Measurements from ENCODE around the gene ROR2.

The ROR2 gene

DNA sequence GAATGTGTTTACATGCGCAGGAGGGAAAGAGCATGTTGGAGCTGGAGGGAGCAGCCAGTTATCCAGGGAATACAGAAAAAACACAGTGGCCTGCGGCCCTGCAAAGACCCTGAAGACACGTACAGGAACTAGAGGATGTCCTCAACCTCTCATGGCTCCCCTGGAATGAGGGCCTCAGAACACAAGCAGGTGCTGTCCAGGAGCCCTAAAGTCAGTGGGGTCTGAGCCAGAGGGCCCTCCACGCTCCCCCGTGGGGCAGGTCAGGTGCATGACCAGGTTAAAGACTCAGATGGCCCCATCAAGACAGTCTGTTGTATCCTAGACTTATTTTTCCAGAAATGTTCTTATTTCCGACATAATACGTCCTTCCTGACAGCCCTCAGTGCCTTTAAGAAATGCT is 106.9 kb downstream of the ROR2 start:
- TF ChIP-seq POLR2AphosphoS5 (IDR thresholded peaks at IDR 0.05; ENCODE audit: low read depth, low read length) (no peak), TAF1 (IDR thresholded peaks at IDR 0.05; ENCODE audit: borderline replicate concordance, low read depth, low read length) (no peak), POLR2A (IDR thresholded peaks at IDR 0.05; ENCODE audit: low read depth, low read length) (no peak)
- FAIRE-seq: no peak
- no peak for DNase-seq (ENCODE audit: insufficient read length)

DNA sequence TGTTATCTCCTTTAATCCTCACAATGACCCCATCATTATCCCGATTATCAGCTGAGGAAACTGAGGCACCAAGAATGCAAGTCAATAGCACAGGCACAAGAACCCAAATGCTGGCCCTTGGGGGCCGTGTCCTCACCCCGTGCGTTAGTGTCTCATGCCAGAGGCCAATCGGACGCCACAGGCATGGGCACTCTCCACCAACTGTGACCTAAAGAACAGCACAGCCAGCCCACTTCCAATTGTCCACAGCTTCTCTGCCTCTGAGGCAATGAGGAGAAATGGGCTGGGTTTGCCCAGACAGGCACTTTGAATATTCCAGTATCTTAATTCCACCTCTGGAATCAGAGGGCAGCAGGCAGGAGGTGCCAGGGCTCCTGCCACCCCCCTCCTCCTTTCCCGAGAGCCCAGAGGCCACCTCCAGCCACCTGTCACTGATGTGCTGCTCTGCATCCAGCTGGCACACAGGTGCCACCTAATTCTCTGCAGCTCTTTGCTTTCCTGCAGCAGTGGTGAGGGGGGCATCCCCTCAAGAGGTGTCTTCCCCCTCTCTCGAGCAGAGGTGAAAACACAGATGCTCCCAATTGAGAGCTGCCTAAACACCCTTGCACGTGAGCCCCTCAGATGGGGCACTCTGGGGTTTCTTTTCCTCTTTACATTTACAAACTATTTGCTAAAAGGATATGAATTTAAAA is 107.5 kb downstream of the ROR2 start:
- no peak for FAIRE-seq
- no peak for DNase-seq (ENCODE audit: insufficient read length)
- no peak for TF ChIP-seq POLR2AphosphoS5 (IDR thresholded peaks at IDR 0.05; ENCODE audit: low read depth, low read length)
- TF ChIP-seq TAF1 (IDR thresholded peaks at IDR 0.05; ENCODE audit: borderline replicate concordance, low read depth, low read length): no peak
- no peak for TF ChIP-seq POLR2A (IDR thresholded peaks at IDR 0.05; ENCODE audit: low read depth, low read length)

DNA sequence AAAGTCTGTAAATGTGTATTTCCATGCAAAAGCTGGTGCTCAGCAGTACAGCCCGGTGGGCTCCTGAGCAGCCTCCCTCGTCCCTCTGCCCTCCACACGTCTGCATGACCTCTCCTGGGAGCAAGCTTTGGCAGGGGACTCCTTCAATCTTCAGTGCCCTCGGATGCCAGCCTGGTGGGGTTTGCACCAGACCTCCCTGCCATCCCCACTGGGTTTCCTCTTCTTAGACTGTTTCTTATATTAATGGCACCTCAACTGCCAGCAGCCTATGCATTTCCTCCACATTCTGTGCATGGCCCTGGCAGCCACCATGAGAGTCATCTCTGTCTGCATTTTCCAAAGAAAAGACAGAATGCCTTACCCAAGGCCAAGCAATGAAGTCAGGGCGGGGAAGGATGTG is 108.4 kb downstream of the ROR2 start:
- no peak for DNase-seq (ENCODE audit: insufficient read length)
- FAIRE-seq: no peak
- TF ChIP-seq POLR2AphosphoS5 (IDR thresholded peaks at IDR 0.05; ENCODE audit: low read depth, low read length): no peak
- TF ChIP-seq POLR2A (IDR thresholded peaks at IDR 0.05; ENCODE audit: low read depth, low read length): no peak
- TF ChIP-seq TAF1 (IDR thresholded peaks at IDR 0.05; ENCODE audit: borderline replicate concordance, low read depth, low read length): no peak

DNA sequence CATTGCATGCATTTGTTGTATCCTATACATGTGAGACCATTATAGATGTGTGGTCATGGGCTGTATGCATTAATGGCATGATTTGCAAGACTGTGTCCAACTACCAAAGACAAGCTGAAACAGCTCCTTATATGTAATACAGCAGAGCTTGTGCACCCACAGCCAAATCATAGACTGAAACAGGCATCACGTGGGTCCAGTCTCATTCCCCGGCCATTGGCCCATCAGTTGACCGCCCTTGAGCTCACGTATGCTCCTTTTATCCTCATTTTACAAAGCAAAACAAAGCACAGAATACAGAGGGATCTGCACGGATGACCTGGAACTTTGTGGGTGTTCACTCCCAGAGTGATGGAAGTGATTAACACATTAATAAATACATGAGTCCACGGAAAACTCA is 109.1 kb downstream of the ROR2 start:
- TF ChIP-seq TAF1 (IDR thresholded peaks at IDR 0.05; ENCODE audit: borderline replicate concordance, low read depth, low read length): no peak
- TF ChIP-seq POLR2AphosphoS5 (IDR thresholded peaks at IDR 0.05; ENCODE audit: low read depth, low read length): no peak
- TF ChIP-seq POLR2A (IDR thresholded peaks at IDR 0.05; ENCODE audit: low read depth, low read length): no peak
- no peak for DNase-seq (ENCODE audit: insufficient read length)
- FAIRE-seq: no peak

DNA sequence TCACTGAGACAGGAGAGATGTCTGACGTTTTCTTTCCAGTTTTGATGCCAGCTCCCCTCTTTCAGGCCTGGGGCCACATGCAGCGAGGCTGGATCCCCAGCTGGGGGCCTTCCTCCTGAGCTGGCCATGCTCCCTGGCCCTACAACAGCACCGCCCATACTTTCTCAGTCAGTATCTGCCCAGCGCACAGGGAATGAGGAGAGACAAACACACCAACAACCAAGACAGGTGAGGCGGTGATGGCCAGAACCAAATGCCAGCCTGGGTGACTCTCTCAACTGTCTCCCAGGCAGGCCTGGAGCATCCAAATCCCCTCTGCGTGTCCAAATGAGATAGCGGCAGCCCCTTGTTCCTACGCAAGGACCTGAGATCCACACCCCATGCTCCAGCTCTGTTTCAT is 109.6 kb downstream of the ROR2 start:
- FAIRE-seq (no peak), DNase-seq (ENCODE audit: insufficient read length) (no peak)
- TF ChIP-seq POLR2A (IDR thresholded peaks at IDR 0.05; ENCODE audit: low read depth, low read length) (no peak), TAF1 (IDR thresholded peaks at IDR 0.05; ENCODE audit: borderline replicate concordance, low read depth, low read length) (no peak), POLR2AphosphoS5 (IDR thresholded peaks at IDR 0.05; ENCODE audit: low read depth, low read length) (no peak)

DNA sequence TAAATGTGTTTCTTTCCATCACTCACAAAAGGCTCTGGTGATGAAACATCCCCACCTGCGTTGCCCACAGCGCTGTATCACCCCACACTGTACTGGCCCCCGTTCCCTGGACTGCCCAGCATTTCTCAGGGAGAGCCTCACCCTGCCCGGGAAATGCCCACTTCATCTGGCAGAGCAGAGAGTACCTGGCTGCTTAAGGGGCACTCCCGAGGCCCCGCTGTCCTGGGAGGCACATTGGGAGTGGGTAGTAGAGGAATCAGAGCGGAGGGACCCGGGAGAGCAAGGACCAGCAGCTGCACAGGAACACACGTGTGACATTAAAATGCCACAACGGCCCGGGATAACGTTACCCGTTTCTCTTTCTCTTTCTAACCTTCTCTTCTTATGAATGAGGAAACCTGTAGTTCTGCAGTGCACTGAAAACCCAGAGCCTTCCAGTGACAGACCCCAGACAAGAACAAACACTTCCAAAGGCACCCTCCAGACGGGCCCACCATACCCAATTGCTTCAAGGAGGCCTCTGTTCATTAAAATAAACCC is 110.0 kb downstream of the ROR2 start:
- no peak for DNase-seq (ENCODE audit: insufficient read length)
- TF ChIP-seq POLR2A (IDR thresholded peaks at IDR 0.05; ENCODE audit: low read depth, low read length) (no peak), POLR2AphosphoS5 (IDR thresholded peaks at IDR 0.05; ENCODE audit: low read depth, low read length) (no peak), TAF1 (IDR thresholded peaks at IDR 0.05; ENCODE audit: borderline replicate concordance, low read depth, low read length) (no peak)
- no peak for FAIRE-seq

DNA sequence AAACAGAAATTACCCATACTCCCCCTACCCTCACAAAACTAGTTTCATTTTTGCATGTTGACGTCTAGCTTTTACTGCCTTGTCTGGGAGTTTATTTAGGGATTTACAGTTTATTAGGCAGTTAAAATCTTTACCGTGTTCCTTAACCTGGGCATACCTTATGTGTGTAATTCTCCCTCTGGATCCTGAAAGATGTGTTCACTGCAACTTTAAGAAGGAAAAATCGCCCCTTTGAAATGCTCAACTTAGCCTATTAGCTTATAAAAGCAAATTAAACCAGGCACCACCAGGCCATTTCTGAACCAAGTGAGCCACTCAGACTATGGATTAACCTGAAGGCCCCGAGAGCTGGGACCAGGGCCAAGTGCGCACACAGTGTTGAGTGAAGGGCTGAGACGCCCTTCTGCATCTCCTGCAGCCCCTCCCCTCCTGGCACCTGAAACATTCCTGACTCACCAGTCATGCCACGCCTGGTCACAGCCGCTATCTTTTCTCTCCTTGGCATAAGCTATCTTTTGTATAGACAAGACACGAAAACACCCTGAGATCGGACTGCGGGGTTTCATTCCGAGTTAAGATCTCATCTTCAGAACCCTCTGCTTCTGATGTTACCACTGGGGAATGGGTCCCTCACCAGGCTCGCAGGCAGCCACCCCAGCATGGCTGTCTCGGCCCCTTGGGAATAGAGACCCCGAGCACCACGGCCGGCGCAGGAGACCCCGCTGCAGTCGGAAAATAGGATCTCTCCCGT is 111.9 kb downstream of the ROR2 start:
- no peak for DNase-seq (ENCODE audit: insufficient read length)
- FAIRE-seq: no peak
- TF ChIP-seq TAF1 (IDR thresholded peaks at IDR 0.05; ENCODE audit: borderline replicate concordance, low read depth, low read length): no peak
- no peak for TF ChIP-seq POLR2AphosphoS5 (IDR thresholded peaks at IDR 0.05; ENCODE audit: low read depth, low read length)
- no peak for TF ChIP-seq POLR2A (IDR thresholded peaks at IDR 0.05; ENCODE audit: low read depth, low read length)

DNA sequence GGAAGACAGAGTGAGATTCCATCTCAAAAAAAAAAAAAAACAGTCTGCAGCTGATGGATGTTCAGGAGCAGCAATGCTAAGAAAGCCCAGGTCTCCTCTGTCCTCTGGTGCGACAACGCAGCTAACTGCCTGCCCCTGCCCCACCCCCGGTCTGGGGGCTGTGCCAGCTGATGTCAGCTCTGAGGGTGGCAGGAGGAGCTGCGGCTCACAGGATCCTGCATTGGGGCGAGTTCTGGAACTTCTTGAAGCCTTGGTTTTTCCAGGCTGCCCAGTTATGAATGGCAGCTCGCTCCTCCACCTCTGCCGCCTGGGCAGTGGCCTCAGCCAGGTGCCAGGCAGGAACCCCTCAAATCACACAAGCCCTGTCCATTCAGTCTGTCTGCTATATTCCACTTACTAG is 113.5 kb downstream of the ROR2 start:
- no peak for FAIRE-seq
- TF ChIP-seq TAF1 (IDR thresholded peaks at IDR 0.05; ENCODE audit: borderline replicate concordance, low read depth, low read length): no peak
- TF ChIP-seq POLR2AphosphoS5 (IDR thresholded peaks at IDR 0.05; ENCODE audit: low read depth, low read length): no peak
- no peak for TF ChIP-seq POLR2A (IDR thresholded peaks at IDR 0.05; ENCODE audit: low read depth, low read length)
- DNase-seq (ENCODE audit: insufficient read length): no peak

DNA sequence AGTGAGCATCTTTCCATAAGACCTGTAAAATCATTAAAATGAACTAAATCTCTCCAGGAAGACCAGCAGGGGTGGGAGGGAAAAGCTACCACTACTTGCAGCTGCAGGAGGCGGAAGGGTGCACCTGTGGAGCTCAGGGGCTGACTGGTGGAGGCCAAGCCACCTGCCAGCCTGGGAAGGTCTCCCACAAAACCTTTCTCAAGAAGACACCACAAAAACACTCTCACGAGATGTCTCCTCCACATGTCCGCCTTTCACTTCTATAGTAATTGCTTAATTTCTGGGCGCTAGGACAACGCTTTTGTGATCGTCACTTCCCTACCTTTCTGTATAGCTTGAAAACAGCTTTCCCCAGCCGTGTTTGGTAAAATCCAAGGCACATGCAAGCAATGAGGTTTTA is 114.4 kb downstream of the ROR2 start:
- TF ChIP-seq TAF1 (IDR thresholded peaks at IDR 0.05; ENCODE audit: borderline replicate concordance, low read depth, low read length): no peak
- TF ChIP-seq POLR2A (IDR thresholded peaks at IDR 0.05; ENCODE audit: low read depth, low read length): no peak
- no peak for TF ChIP-seq POLR2AphosphoS5 (IDR thresholded peaks at IDR 0.05; ENCODE audit: low read depth, low read length)
- DNase-seq (ENCODE audit: insufficient read length) (no peak), FAIRE-seq (no peak)

DNA sequence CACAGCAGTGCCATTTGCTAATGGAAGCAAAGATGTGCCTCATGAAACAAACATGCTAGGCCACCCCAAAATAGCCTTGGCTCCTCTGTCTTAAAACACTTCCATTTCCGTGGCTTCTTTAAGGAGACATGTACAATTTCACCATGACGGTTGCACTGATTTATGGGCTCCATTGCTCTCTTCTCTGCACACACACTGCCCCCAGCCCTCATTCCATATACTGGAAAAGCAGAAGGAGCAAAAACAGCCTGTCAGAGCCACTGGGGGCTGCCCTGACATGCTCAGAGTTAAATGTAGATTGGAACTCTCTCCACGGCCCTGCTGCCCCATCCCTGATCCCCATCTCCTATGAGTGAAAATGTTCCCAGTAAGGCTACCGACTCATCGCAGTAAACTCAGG is 114.8 kb downstream of the ROR2 start:
- FAIRE-seq (no peak), DNase-seq (ENCODE audit: insufficient read length) (no peak)
- no peak for TF ChIP-seq POLR2A (IDR thresholded peaks at IDR 0.05; ENCODE audit: low read depth, low read length)
- no peak for TF ChIP-seq TAF1 (IDR thresholded peaks at IDR 0.05; ENCODE audit: borderline replicate concordance, low read depth, low read length)
- no peak for TF ChIP-seq POLR2AphosphoS5 (IDR thresholded peaks at IDR 0.05; ENCODE audit: low read depth, low read length)

DNA sequence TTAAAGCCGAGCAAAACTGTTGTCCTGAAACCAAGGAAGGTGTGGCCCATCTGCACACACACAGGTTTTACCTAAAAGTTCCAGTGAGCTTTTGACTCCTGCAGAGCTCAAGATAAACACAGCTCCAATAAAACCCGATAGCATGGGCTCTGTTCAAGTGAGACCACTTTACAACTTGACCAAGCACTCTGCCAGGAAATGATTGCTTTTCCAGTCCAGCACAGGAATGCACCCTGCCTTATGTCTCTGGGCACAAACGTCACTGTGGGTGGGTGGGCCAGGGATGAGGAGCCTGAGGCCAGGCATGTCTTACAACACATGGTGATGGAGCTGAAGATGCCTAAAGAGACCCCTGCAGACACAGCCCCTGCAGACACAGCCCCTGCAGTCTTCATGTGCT is 115.3 kb downstream of the ROR2 start:
- no peak for DNase-seq (ENCODE audit: insufficient read length)
- TF ChIP-seq POLR2A (IDR thresholded peaks at IDR 0.05; ENCODE audit: low read depth, low read length) (no peak), TAF1 (IDR thresholded peaks at IDR 0.05; ENCODE audit: borderline replicate concordance, low read depth, low read length) (no peak), POLR2AphosphoS5 (IDR thresholded peaks at IDR 0.05; ENCODE audit: low read depth, low read length) (no peak)
- no peak for FAIRE-seq

DNA sequence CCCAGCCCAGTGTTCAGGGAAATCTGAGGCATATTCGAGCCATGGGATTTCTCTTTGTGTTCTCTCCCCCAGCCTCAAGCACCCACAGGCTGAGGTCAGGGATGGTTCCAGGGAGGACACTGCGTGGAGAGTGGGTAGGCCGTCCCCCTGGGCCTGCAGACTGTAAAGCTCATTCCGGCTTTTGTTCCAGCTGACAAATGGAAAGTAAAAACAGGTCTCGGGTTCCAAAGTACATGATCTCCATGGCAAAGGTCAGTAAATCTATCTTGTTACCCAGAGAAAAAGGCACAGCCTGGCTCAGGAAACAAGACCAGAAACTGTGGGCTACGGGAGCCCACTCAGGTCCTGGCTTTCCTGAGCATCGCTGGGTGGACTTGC is 116.2 kb downstream of the ROR2 start:
- no peak for DNase-seq (ENCODE audit: insufficient read length)
- no peak for FAIRE-seq
- no peak for TF ChIP-seq POLR2AphosphoS5 (IDR thresholded peaks at IDR 0.05; ENCODE audit: low read depth, low read length)
- no peak for TF ChIP-seq TAF1 (IDR thresholded peaks at IDR 0.05; ENCODE audit: borderline replicate concordance, low read depth, low read length)
- TF ChIP-seq POLR2A (IDR thresholded peaks at IDR 0.05; ENCODE audit: low read depth, low read length): no peak

Measured in GM12892 (cell line).